ENCODE data around the gene EIPR1.

DNA sequence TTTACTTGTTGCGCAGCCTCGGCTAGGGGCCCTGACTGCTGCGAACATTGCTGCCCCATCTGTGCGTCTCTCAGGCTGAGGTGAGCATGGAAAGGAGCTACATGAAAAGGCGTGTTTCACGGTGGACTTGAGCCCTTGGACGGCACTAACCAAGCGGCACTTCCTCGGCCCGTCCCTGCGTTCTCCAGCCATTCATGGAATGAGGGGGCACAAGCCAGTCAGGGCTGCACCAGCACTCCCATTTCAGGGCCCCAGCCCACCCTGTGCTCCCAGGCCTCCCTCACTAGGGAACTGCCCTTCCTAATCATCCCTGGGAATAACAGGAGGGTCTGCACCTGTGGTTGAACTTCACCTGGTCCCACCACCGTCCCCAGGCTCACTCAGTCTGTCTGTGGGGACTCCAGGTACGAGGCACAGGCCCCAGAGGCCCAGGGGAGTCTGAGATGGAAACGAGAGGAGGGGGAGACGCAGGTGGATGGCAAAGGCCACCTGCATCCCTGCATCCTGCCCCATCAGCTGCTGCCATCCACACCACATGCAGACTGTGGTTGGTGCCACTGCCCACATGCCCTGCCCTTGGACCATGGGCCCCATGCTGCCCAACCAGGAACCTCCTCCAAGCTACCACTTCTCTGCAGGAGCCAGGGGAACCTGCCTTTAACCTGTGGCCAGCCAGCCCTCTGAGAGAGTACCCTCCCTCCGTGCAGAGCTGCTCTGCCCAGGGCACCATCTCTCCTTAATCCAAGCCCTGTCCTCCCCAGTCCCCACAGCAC, 99.7 kb downstream of the EIPR1 start:
- TF ChIP-seq, protein P1, sequence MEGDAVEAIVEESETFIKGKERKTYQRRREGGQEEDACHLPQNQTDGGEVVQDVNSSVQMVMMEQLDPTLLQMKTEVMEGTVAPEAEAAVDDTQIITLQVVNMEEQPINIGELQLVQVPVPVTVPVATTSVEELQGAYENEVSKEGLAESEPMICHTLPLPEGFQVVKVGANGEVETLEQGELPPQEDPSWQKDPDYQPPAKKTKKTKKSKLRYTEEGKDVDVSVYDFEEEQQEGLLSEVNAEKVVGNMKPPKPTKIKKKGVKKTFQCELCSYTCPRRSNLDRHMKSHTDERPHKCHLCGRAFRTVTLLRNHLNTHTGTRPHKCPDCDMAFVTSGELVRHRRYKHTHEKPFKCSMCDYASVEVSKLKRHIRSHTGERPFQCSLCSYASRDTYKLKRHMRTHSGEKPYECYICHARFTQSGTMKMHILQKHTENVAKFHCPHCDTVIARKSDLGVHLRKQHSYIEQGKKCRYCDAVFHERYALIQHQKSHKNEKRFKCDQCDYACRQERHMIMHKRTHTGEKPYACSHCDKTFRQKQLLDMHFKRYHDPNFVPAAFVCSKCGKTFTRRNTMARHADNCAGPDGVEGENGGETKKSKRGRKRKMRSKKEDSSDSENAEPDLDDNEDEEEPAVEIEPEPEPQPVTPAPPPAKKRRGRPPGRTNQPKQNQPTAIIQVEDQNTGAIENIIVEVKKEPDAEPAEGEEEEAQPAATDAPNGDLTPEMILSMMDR (conservative IDR thresholded peaks at IDR 0.05 in 1 of 2, IDR thresholded peaks at IDR 0.05 in 1 of 2; ENCODE audit: extremely low read depth in 1 of 2, insufficient read depth in 1 of 2, low read depth in 1 of 2, low read length in 2 of 2): no peak
- no peak for TF ChIP-seq EZH2 (IDR thresholded peaks at IDR 0.05; ENCODE audit: borderline replicate concordance, low read length)

Measured in mammary epithelial cell (primary cell).